T-helper 2 cell treated with Interferon-gamma antibody and Interleukin-4, amounts not matched to agents 100 ng/mL and 5 ng/mL, for 36 hours (primary cell): ENCODE results near the gene LILRB5. TPM values are rescaled to one million over a fixed set of nuclear protein-coding genes. Genes with fewer than 3 reads are reported as not detected.
"Not testable (repeated sequence)": the region's sequence is repeated elsewhere in the genome, so short reads cannot be mapped to it uniquely, and the experiment has no call there.

Source experiments
- intact Hi-C: fragments of 100-400 bp; cut with micrococcal nuclease; formaldehyde crosslinking; loops from one replicate; pipeline ENCODE4 v1.15.1; 2023
- total RNA-seq: library from RNA; stranded (reverse); gene quantifications from 2 replicates; pipeline ENCODE4 v1.2.3, GENCODE V29; 2022

The LILRB5 gene
- not detected in 2 replicates for total RNA-seq

DNA sequence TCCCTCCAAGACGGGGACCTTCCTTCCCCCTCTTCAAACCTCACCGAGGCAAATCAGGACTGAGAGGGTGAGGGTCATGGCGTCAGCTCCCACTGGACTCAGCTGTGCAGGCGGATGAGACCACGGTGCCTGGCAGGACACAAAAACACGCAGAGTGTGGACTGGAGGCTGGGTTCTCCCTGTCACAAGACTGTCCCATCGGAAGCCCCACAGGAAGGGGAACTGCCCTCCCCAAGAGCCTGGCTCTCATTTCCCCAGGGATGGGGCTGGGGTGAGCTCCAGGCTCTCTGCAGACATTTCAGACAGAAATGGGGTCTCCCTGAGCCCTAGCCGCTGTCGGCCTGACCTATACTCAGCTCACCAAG is at the start of gene LILRB5:
TSS of gene LILRB5 (minus strand) at position 158 of the 365 bp plus-strand sequence. CDS start at position 78, 80 bp downstream.
- intact Hi-C loops: no loop called here

DNA sequence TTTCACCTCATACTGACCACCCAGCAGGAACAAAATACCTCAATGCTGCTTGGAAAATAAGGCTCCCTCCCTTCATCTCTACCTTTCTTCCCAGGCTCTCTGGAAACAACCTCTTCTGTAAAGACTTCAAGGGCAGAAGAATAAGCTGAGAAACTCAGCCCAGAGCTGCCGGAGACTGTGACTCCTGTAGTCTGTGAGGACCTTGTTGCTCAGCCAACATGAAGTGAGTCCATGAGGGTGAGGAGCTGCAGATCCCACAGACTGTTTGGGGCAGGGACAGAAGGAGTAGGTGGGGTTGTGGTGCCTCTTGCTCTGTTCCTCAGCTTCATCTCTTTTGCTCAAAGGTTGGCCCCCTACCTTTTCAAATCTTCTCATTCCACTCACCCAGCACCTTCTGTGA is 48.1 kb upstream of the LILRB5 start:
- intact Hi-C loops: no loop called here

DNA sequence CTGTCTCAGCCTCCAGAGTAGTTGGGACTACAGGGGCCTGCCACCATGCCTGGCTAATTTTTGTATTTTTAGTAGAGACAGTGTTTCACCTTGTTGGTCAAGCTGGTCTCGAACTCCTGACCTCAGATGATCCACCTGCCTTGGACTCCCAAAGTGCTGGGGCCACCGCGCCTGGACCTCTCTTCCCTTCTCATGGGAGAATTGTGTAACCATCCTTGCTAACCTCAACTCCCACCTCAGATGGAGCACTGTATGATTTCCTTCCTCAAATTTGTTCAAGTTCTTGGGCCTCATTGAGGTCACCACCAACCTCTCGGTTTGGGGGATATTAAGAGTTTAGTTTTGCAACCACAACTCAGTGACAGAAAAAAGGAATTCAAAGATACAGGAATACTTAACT is 45.2 kb upstream of the LILRB5 start:
- intact Hi-C loops: no loop called here

DNA sequence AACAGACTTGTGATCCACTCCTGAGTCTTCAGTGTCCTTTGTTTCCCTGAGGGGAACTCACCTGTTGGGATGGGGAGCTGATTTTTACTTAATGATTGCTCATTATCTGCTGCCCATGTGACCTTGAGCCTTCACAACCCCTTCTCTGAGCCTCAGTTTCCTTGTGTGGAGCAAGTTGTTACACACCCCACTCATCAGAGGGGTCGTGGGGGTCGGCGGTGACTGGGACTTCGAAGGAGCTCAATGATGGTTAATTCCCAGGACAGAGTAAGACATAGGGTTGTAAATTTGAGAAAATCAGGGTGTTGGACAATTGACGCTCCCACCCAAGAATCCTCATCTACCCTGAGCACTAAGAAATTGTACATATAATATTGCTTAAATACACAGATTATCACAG is 42.4 kb upstream of the LILRB5 start:
- intact Hi-C loops: loop anchor here (5.0 kb wide), 1 partner anchor 333 kb away; the partner anchor contains the start of gene LILRB1

DNA sequence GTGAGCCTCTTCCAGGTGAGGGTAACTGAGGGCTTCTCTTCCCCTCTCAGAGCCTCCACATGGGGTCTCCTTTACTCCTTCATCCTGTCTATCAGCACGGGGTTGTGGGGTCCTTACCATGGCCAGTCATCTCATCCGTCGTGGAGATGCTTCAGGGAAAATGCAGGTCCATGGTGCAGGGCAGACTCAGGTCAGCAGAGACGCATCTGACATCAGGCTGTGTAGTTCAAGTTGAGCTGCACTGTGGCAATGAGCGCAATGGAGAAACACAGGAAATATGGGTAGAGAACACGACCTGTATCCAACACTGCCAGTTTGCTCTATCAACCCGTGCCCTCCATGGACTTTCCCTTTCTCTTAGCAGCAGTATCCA is 42.0 kb upstream of the LILRB5 start:
- intact Hi-C loops: loop anchor here (5.0 kb wide), 1 partner anchor 333 kb away; the partner anchor contains the start of gene LILRB1

DNA sequence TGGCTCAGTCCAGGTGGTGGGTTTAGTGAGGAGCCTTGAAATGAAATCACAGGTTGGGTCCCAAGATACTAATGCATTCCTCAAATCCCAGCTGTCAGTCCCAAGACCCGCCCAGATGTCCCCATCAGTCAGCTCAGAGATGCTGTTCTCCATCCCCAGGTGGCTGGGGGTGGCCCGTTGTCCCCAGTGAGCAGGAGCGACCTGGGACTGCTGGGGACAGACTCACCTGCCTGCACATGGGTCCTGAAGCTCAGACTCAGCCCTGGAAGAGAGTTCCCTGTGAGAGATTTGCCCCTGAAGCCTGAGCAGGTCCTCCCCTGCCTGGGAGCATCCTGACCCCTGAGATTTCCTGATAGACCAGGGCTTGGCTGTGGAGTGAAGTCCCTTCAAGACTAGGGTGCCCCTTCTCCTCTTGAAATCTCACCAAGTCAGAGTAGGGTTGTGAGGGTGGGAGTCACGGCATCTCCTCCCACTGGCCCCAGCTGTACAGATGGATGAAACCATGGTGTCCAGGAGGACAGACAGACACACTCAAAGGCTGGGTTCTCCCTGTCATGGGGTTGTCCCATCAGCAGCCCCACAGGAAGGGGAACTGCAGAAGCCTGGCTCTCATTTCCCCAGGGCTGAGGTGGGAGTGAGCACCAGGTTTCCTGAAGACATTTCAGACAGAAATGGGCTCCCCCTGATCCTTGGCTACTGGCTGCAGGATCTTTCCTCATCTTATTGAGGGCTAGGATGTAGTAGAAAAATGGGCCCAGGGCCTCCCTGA is 41.5 kb upstream of the LILRB5 start:
- intact Hi-C loops: loop anchor here (5.0 kb wide), 1 partner anchor 334 kb away; the partner anchor contains the start of gene LILRB1

DNA sequence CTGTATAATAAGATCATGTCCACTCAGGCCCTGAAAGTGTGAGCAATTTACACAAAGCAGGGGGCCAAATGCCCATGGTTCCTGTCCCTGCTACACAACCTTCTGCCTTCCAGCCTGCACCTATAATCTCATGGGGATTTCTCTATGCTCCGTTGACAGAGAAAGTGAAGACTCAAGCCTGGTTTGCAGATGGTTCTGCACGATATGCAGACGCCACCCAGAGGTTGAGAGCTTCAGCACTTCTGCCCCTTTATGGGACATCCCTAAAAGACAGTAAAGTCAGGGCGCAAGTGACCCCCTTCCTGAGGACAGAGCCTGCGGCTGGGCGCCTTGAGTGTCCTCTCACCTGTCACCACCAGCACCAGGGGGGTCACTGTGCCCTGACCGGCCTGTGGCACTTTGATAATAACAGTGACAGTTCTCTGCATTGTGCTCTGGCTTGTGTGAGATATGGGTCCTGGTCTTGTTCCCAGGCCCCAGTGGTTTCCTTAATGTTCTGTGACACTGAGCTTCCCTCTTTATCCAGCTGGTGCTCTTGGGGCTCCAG is 40.8 kb upstream of the LILRB5 start:
- intact Hi-C loops: loop anchor here (5.0 kb wide), 1 partner anchor 334 kb away; the partner anchor contains the start of gene LILRB1

DNA sequence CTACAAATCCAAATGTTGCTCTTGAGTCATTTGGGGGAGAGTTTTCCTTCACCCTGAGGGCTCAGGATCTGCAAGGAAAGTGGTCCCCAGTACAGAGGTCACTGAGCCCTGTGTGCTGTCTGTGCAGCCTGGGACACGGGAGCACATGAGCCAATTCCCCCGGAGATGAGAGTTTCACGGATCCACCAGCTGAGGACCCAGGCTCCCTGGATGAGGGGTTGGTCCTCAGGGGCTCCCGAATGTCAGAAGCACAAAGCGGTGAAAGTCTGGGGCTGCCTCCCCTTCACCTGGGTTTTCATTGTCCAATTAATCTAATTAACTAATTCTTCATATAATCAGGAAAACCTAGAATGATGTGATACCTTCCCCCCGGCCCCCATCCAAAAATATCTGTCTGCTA is 37.5 kb upstream of the LILRB5 start:
- intact Hi-C loops: no loop called here

DNA sequence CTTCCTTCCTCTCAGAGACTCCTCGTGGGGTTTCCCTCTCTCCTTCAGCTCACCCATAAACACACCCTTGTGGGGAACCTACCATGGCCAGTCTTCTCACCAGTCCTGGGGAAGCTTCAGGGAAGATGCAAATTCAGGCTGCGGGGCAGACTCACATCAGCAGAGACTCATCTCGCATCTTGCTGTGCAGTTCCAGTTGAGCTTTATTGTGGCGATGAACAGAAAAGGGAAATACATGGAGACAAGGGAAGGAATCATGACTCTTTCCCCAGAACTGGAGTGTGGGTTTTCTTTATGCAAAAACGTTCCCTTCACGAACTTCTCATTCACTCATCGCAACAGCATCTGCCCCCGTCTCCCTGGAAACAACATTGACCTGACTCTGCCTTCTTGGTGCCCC is 32.1 kb upstream of the LILRB5 start:
- intact Hi-C loops: not testable (repeated sequence)

DNA sequence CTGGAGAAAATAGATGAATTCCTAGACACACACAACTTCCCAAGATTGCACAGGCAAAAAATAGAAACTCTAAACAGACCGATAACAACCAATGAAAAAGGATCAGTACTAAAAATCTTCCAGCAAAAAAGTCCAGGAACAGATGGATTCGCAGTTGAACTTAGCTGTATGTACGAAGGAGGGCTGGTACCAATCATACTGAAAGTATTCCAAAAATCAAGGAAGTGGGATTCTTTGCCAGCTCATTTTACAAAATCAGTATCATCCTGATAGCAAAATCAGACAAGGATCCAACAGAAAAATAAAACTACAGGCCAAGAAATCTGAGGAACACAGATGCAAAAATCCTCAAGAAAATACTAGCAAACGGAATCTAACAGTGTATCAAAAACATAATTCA is 30.4 kb upstream of the LILRB5 start:
- intact Hi-C loops: no loop called here

DNA sequence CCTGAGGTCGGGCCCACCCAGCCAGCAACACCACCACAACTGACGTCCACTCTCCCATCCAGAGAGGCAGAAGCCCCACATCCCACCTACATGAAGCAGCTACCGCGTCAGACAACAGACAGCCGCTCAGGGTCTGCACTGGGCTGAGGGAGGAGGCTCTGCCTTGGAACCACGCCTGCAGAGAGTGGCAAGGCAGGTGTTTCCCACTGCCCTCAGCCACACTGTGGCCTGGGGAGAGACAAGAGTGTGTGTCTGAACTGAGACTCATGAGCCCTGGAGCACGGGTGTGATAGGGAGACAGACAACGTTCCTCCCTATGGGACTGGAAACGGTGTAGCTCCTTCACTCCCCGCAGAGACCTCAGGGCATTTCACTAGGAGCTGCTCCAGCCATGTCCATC is 29.2 kb upstream of the LILRB5 start:
- intact Hi-C loops: not testable (repeated sequence)

DNA sequence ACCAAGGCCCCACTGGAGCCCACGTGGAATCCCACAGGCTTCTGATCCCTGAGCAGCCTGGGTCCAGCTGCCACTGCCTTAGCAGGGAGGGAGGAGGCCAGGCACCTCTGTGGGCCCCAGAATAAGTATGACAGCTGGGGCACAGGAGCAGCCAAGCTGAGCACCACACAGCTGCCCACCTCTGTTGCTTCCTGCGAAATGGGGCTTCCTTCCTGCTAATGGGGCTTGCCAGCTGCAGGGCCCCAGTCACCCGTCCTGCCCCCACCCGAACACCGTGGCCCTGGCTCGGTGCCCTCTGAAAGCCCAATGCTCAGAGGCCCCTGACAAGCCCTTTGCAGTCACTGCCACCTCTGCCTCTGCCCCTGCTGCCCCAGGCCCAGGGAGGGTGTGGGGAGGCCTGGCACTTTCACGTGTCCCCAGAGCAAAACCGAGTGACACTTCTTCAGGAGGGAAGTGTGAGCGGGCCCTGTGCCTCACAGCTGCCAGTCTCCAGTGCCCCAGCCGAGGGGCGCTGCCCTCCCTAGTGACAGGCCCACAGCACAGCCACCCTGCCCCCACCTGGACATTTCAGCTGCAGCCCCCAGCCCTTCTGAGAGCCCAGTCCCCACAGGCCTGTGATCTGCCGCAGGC is 28.5 kb upstream of the LILRB5 start:
- intact Hi-C loops: not testable (repeated sequence)

DNA sequence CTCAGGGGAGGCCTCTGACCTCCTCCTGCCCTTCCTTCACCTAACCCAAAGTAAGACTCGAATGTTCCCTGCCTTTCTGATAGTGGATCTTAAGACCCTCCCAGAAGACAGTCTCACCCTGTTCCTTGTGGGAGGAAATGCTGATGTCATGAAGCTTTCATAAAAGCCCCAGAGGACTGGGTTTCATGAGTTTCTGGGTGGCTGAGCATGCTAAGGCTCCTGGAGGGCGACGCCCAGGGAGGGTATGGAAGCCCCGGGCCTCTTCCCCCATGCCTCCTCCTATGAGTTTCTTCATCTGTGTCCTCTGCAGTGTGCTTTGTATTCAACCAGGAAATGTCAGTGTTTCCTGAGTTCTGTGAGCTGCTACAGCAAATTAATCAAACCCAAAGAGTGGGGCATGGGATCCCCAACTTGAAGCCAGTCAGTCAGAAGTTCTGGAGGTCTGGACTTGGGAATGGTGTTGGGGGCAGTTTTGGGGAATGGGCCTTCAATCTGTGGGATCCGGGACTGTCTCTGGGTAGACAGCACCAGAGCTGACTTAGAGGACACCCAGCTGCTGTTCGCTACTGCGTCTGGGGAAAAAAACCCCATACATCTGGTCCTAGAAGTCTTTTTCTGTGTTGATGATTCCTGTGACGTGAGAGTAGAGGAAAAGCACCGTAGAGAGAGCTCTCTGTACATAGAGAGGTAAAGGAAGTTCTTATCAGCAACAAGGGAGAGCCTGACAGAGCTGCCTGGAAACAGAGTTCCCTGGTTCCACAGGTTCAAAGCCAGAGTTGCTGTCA is 25.8 kb upstream of the LILRB5 start:
- intact Hi-C loops: no loop called here

DNA sequence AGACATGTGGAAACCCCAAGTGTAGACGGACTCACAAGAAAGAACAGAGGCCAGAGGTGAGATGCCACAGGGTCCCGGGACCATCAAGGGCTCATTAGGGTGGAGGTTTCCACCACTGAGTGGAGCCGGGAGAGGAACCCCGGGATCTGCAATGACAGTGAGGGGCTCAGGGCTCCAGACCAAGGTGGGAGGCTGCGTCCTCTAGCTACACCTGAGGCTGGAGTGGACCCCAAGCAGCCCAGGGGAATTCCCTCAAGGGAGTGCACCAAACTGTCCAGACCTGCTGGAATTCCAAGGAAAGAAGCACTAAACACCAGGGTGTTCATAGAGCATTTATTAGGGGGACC is 24.6 kb upstream of the LILRB5 start:
- intact Hi-C loops: not testable (repeated sequence)

DNA sequence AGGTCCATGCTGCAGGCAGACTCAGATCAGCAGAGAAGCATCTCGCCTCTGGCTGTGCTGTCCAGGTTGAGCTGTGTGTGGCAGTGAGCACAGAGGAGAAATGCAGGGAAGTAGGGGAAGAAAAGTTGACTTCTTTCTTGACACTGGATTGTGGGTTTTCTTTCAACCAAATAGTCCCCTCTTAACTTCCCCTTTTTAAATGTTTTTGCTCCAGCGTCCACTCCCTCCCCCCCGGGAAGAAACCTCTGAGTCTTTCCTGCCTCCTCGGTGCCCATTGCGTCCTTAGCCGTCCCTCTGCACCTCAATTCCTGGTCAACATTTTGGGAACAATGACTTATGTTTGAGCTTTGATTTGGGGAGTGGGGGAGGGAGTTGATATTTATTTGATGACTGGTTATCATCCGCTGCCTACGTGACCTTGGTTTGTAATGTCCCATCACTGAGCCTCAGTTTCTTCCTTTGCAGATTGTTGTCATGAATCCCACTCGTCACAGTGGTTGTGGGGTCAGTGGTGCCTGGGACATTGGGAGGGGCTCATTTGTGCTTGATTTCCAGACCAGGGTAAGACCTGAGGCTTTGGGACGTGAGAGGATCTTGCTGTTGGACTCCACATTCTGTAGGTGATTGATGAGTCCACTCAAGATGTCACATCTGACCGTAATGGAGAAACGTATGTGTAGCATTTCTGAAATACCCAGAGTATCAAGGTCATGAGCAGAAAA is 24.1 kb upstream of the LILRB5 start, which contains the start of gene LILRB2:
TSS of gene LILRB2 (minus strand) at position 104 of the 722 bp plus-strand sequence. CDS start 614 bp downstream, outside the sequence.
- intact Hi-C loops: no loop called here

DNA sequence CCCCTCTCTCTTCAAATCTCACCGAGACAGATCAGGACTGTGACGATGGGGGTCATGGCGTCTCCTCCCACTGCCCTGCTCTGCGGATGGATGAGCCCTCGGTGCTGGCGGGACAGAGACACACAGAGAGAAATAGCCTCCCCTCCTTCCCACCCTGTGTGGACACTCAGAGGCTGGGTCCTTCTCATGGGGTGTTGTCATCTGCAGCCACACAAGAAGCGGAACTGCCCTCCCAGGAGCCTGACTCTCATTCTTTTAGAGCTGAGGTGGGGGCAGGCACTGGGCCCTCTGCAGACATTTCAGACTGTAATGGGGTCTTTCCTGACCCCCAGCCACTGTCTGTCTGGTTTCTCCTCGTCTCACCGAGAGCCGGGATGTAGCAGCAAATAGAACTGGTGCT is 23.4 kb upstream of the LILRB5 start:
- intact Hi-C loops: not testable (repeated sequence)

DNA sequence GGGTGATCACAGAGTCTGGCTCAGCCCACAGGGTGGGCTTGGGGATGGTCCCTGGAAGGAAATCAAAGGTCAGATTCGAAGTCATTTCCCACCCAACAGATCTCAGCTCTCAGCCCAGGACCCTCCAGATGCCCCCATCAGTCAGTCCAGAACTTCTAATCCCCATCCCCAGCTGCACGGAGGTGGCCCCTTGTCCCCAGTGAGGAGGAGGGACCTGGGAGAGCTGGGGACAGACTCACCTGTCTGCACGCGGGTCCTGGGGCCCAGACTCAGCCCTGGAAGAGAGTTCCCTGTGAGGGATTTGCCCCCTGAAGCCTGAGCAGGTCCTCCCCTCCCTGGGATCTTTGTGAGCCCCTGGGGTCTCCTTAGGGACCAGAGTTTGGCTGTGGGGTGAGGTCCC is 23.0 kb upstream of the LILRB5 start:
- intact Hi-C loops: not testable (repeated sequence)

DNA sequence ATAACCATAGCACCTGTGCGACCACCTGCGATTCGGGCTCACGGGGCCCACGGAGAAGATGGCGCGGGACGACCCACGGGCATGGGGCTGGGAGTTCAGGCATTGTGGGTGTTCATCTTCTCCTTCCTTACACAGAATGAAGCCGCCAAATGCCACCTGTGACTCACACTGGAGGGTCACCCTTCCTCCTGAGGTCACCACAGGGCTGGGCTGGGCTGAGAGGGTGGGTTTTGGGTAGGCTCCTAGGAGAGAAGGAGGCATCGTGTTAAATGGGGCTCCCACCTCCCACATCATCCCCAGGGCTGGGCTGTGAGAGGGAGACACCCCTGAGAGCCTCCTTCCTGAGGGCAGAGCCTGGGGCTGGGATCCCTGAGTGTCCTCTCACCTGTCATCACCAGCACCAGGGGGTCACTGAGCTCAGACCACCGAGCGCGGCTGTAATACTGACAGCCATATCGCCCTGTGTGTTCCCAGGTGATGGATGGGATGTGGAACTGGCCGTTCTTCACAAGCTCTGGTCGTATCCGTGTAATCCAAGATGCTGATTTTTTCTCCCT is 22.4 kb upstream of the LILRB5 start:
- intact Hi-C loops: no loop called here

DNA sequence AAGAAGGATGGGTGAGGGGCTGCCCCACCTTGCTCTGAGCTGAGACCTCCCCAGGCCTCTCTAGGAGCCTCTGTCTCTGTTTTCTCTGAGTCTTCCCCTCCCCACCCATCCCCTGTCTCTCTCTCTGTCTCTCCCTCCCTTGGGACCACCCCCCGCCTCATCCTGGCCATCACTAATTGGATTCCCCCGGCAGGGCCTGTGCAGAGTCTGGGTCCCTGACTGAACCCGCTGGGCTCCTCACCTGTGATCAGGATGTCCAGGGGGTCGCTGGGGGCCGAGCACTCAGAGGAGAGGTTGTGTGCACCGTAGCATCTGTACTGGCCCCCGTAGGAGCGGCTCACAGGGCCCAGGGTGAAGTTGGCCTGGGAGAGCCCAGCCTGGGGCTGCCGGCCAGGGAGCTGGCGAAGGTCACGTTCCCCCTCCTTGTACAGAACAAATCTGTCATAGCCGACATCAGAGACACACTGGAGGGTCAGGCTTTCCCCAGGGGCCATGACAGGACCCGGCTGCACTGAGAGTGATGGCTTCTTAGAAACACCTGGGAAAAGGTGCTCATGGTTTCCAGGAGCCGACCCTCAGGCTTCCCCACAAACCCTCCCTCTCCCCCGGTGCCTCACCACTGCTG is 21.6 kb upstream of the LILRB5 start:
- intact Hi-C loops: not testable (repeated sequence)

DNA sequence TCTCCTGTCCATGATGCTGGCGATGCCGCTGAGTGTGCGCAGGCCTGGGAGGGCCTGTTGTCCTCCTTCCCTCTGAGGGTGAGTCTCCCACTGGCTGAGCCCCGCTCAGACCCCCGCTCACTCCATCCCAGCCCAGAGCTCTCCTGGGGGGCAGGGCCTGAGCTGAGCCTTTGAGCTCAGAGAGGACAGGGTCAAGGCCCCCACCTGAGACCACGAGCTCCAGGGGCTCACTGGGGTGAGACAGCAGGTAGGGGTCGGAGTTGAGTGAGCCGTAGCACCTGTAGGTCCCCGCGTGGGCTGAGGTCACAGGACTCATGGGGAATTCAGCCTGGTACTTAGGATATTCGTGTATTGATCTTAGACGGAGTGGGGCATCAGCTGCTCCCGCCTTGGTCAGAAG is 21.0 kb upstream of the LILRB5 start:
- intact Hi-C loops: not testable (repeated sequence)
